Testis (tissue), 2 donors: ENCODE measurements around the gene BST2.

Source experiments
- CTCF ChIP-seq, 3 experiments: fragments of 450-650 bp in 2 of 3; fragments of 200-600 bp in 1 of 3; sonication (generic) in 1 of 3; IDR thresholded peaks; one replicate each; pipeline ENCODE4 v1.5.1; 2016 to 2019; ENCODE audit warnings: antibody characterized with exemption in 3 of 3, mild to moderate bottlenecking in 2 of 3, moderate library complexity in 1 of 3
- POLR2A ChIP-seq: fragments of 450-650 bp; IDR thresholded peaks from one replicate; pipeline ENCODE4 v1.6.1; 2017; ENCODE audit warnings: antibody characterized with exemption, mild to moderate bottlenecking, moderate library complexity

- no peak for TF ChIP-seq CTCF (IDR thresholded peaks at IDR 0.05)
- no peak for TF ChIP-seq POLR2A
Measured at GRCh38 chr19:17418710-17419109, 13.3 kb upstream of the BST2 start.
